Stimulated activated effector memory CD8-positive, alpha-beta T cell treated with anti-CD3 and anti-CD28 coated beads, Interleukin-12 subunit alpha, Interleukin-12 subunit beta, amount 100 ng/mL, for 72 hours (primary cell): ENCODE data around the gene RGS2.

Source experiments
- ATAC-seq: fragments of 150-1000 bp; cut with Tn5 transposase; 2 replicates; pipeline ENCODE4 v1.10.0; 2021
- DNase-seq, 2 donors: peaks; one replicate each; pipeline ENCODE4 v3.0.0; 2021 to 2022; ENCODE audit warnings: low spot score in 2 of 2
- H3K27ac Mint-ChIP-seq: one replicate; pipeline ENCODE4 v1.8.0; 2022; ENCODE audit warnings: mild to moderate bottlenecking, mixed read lengths
- H3K36me3 Mint-ChIP-seq: one replicate; pipeline ENCODE4 v1.8.0; 2022; ENCODE audit warnings: mild to moderate bottlenecking, mixed read lengths
- H3K4me1 Mint-ChIP-seq: one replicate; pipeline ENCODE4 v1.8.0; 2022; ENCODE audit warnings: mixed read lengths
- H3K4me3 Mint-ChIP-seq: one replicate; pipeline ENCODE4 v1.8.0; 2022; ENCODE audit warnings: mild to moderate bottlenecking, mixed read lengths
- H3K9me3 Mint-ChIP-seq: one replicate; pipeline ENCODE4 v1.8.0; 2022; ENCODE audit warnings: mixed read lengths

Gene RGS2

GRCh38 chr1:192839162-192840066, 30.6 kb downstream of the RGS2 start:
- H3K4me3 Mint-ChIP-seq = no peak overlapping the region
- DNase-seq (no peak), ATAC-seq (no peak)
- H3K27ac Mint-ChIP-seq = no peak overlapping the region
- H3K4me1 Mint-ChIP-seq = no peaks in the 10 kb centered on the region
- no peaks in the 10 kb centered on the region for H3K36me3 Mint-ChIP-seq
- no peaks in the 10 kb centered on the region for H3K9me3 Mint-ChIP-seq

GRCh38 chr1:192844360-192844759, 35.5 kb downstream of the RGS2 start:
- H3K9me3 Mint-ChIP-seq = no peaks in the 10 kb centered on the region
- no peak for DNase-seq
- no peak overlapping the region for H3K4me3 Mint-ChIP-seq
- H3K36me3 Mint-ChIP-seq = no peaks in the 10 kb centered on the region
- no peak for ATAC-seq
- no peak overlapping the region for H3K27ac Mint-ChIP-seq
- no peaks in the 10 kb centered on the region for H3K4me1 Mint-ChIP-seq

GRCh38 chr1:192846950-192847349, 38.1 kb downstream of the RGS2 start:
- DNase-seq (no peak), ATAC-seq (no peak)
- H3K4me3 Mint-ChIP-seq = no peak overlapping the region
- no peaks in the 10 kb centered on the region for H3K9me3 Mint-ChIP-seq
- H3K4me1 Mint-ChIP-seq = no peaks in the 10 kb centered on the region
- H3K36me3 Mint-ChIP-seq = no peaks in the 10 kb centered on the region
- no peak overlapping the region for H3K27ac Mint-ChIP-seq

GRCh38 chr1:192849011-192849410, 40.2 kb downstream of the RGS2 start:
- no peak overlapping the region for H3K4me3 Mint-ChIP-seq
- no peak overlapping the region for H3K27ac Mint-ChIP-seq
- H3K36me3 Mint-ChIP-seq = no peaks in the 10 kb centered on the region
- no peaks in the 10 kb centered on the region for H3K9me3 Mint-ChIP-seq
- ATAC-seq (no peak), DNase-seq (no peak)
- no peaks in the 10 kb centered on the region for H3K4me1 Mint-ChIP-seq

GRCh38 chr1:192849442-192849841, 40.6 kb downstream of the RGS2 start:
- Mint-ChIP-seq H3K4me1 (no peaks in the 10 kb centered on the region), H3K27ac (no peak overlapping the region), H3K9me3 (no peaks in the 10 kb centered on the region), H3K36me3 (no peaks in the 10 kb centered on the region), H3K4me3 (no peak overlapping the region)
- no peak for ATAC-seq
- no peak for DNase-seq

- no peaks in the 10 kb centered on the region for H3K9me3 Mint-ChIP-seq
- H3K36me3 Mint-ChIP-seq = no peaks in the 10 kb centered on the region
- ATAC-seq = no peak
- no peaks in the 10 kb centered on the region for H3K4me1 Mint-ChIP-seq
- H3K27ac Mint-ChIP-seq = no peak overlapping the region
- no peak overlapping the region for H3K4me3 Mint-ChIP-seq
- DNase-seq = no peak
Observed at GRCh38 chr1:192852001-192852947, 43.4 kb downstream of the RGS2 start.

GRCh38 chr1:192858456-192858855, 49.6 kb downstream of the RGS2 start:
- Mint-ChIP-seq H3K9me3 (no peaks in the 10 kb centered on the region), H3K36me3 (no peaks in the 10 kb centered on the region), H3K4me1 (no peaks in the 10 kb centered on the region), H3K27ac (no peak overlapping the region), H3K4me3 (no peak overlapping the region)
- ATAC-seq (no peak), DNase-seq (no peak)

GRCh38 chr1:192859808-192860207, 51.0 kb downstream of the RGS2 start:
- DNase-seq = no peak
- Mint-ChIP-seq H3K36me3 (no peaks in the 10 kb centered on the region), H3K9me3 (no peaks in the 10 kb centered on the region), H3K4me1 (no peaks in the 10 kb centered on the region), H3K27ac (no peak overlapping the region), H3K4me3 (no peak overlapping the region)
- ATAC-seq = no peak

GRCh38 chr1:192860478-192861185, 51.8 kb downstream of the RGS2 start:
- Mint-ChIP-seq H3K27ac (no peak overlapping the region), H3K4me1 (no peaks in the 10 kb centered on the region), H3K4me3 (no peak overlapping the region), H3K36me3 (no peaks in the 10 kb centered on the region), H3K9me3 (no peaks in the 10 kb centered on the region)
- DNase-seq (no peak), ATAC-seq (no peak)

- Mint-ChIP-seq H3K27ac (no peak overlapping the region), H3K36me3 (no peaks in the 10 kb centered on the region), H3K9me3 (no peaks in the 10 kb centered on the region), H3K4me1 (no peaks in the 10 kb centered on the region), H3K4me3 (no peak overlapping the region)
- DNase-seq = no peak
- ATAC-seq = no peak
Observed at GRCh38 chr1:192861860-192862259, 53.0 kb downstream of the RGS2 start.
